SU-DHL-6 (cell line): ENCODE data around the gene WWOX.

Experiments used
- EZH2phosphoT487 ChIP-seq: fragments of 200-600 bp; sonication (generic), shearing (Covaris generic); conservative IDR thresholded peaks from 2 replicates; pipeline ENCODE4 v1.6.1; 2018; ENCODE audit warnings: mild to moderate bottlenecking, antibody characterized with exemption, low read length, moderate library complexity, mixed read lengths
- TF ChIP-seq, protein P1 (sequence below): fragments of 200-600 bp; sonication (generic); IDR thresholded peaks from one replicate; pipeline ENCODE4 v1.5.1; 2017; ENCODE audit warnings: antibody characterized with exemption, mild to moderate bottlenecking, low read length, moderate library complexity; ENCODE audit not compliant: insufficient read depth, poor library complexity, severe bottlenecking

GRCh38 chr16:78984324-78984723, 884.9 kb downstream of the WWOX start:
- TF ChIP-seq, protein P1, sequence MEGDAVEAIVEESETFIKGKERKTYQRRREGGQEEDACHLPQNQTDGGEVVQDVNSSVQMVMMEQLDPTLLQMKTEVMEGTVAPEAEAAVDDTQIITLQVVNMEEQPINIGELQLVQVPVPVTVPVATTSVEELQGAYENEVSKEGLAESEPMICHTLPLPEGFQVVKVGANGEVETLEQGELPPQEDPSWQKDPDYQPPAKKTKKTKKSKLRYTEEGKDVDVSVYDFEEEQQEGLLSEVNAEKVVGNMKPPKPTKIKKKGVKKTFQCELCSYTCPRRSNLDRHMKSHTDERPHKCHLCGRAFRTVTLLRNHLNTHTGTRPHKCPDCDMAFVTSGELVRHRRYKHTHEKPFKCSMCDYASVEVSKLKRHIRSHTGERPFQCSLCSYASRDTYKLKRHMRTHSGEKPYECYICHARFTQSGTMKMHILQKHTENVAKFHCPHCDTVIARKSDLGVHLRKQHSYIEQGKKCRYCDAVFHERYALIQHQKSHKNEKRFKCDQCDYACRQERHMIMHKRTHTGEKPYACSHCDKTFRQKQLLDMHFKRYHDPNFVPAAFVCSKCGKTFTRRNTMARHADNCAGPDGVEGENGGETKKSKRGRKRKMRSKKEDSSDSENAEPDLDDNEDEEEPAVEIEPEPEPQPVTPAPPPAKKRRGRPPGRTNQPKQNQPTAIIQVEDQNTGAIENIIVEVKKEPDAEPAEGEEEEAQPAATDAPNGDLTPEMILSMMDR, result no peak
- TF ChIP-seq EZH2phosphoT487, result no peak
